Liver (tissue), 9 donors: ENCODE measurements around the gene HDLBP. TPM values are rescaled to one million over a fixed set of nuclear protein-coding genes. Genes with fewer than 3 reads are reported as not detected.

ENCODE experiments used
- DNase-seq: peaks from one replicate; pipeline ENCODE4 v3.0.0-alpha.2; 2017; ENCODE audit warnings: low spot score
- H3K27ac ChIP-seq, 2 donors: one replicate each; pipeline ENCODE4 v1.7.0; 2013; ENCODE audit warnings: inconsistent platforms in 2 of 2, low read length in 2 of 2, control low read depth in 1 of 2, low read depth in 1 of 2, mild to moderate bottlenecking in 1 of 2
- H3K27me3 ChIP-seq, 4 donors: one replicate each; pipeline versions ENCODE4 v1.6.1 to v1.7.0; 2013; ENCODE audit warnings: low read length in 3 of 4, inconsistent platforms in 1 of 4, mild to moderate bottlenecking in 1 of 4, moderate library complexity in 1 of 4; ENCODE audit not compliant: control insufficient read depth in 4 of 4, insufficient read depth in 4 of 4
- H3K36me3 ChIP-seq, 4 donors: one replicate each; pipeline versions ENCODE4 v1.6.1 to v1.7.0; 2013; ENCODE audit warnings: low read length in 3 of 4, mild to moderate bottlenecking in 3 of 4, low read depth in 1 of 4, moderate library complexity in 1 of 4; ENCODE audit not compliant: control insufficient read depth in 4 of 4, insufficient read depth in 3 of 4
- H3K4me1 ChIP-seq, 4 donors: one replicate each; pipeline versions ENCODE4 v1.6.1 to v1.7.0; 2013; ENCODE audit warnings: low read length in 3 of 4, mild to moderate bottlenecking in 3 of 4, moderate library complexity in 1 of 4; ENCODE audit not compliant: control insufficient read depth in 4 of 4, insufficient read depth in 4 of 4
- H3K4me3 ChIP-seq, 3 donors: one replicate each; pipeline versions ENCODE4 v1.6.1 to v1.7.0; 2013; ENCODE audit warnings: low read length in 3 of 3, control low read depth in 1 of 3, low read depth in 1 of 3, mild to moderate bottlenecking in 1 of 3
- H3K9ac ChIP-seq, 2 donors: one replicate each; pipeline ENCODE4 v1.7.0; 2013; ENCODE audit warnings: low read length in 2 of 2, mild to moderate bottlenecking in 2 of 2, moderate library complexity in 2 of 2, control low read depth in 1 of 2, low read depth in 1 of 2
- H3K9me3 ChIP-seq, 4 donors: one replicate each; pipeline versions ENCODE4 v1.6.1 to v1.7.0; 2013; ENCODE audit warnings: low read length in 3 of 4; ENCODE audit not compliant: control insufficient read depth in 4 of 4
- ATF3 ChIP-seq: IDR thresholded peaks from 2 replicates; pipeline ENCODE4 v1.6.1; 2016; ENCODE audit warnings: antibody characterized with exemption
- EGR1 ChIP-seq, 2 donors: IDR thresholded peaks; 2 replicates each; pipeline ENCODE4 v1.6.1; 2016 to 2018; ENCODE audit warnings: antibody characterized with exemption in 2 of 2, low read depth in 2 of 2
- FOXA1 ChIP-seq: IDR thresholded peaks from 2 replicates; pipeline ENCODE4 v1.6.1; 2016; ENCODE audit warnings: antibody characterized with exemption
- FOXA2 ChIP-seq: IDR thresholded peaks from 2 replicates; pipeline ENCODE4 v1.6.1; 2016; ENCODE audit warnings: antibody characterized with exemption
- GABPA ChIP-seq, 2 donors: IDR thresholded peaks in 1 of 2; conservative IDR thresholded peaks in 1 of 2; 2 replicates each; pipeline ENCODE4 v1.6.1; 2016; ENCODE audit warnings: antibody characterized with exemption in 2 of 2, mild to moderate bottlenecking in 1 of 2, moderate library complexity in 1 of 2
- HNF4A ChIP-seq, 2 donors: conservative IDR thresholded peaks; 2 replicates each; pipeline ENCODE4 v1.6.1; 2016; ENCODE audit warnings: antibody characterized with exemption in 2 of 2, mild to moderate bottlenecking in 2 of 2
- HNF4G ChIP-seq: IDR thresholded peaks from 2 replicates; pipeline ENCODE4 v1.6.1; 2016; ENCODE audit warnings: antibody characterized with exemption
- JUND ChIP-seq, 2 donors: IDR thresholded peaks; 2 replicates each; pipeline ENCODE4 v1.6.1; 2016; ENCODE audit warnings: antibody characterized with exemption in 2 of 2
- NR2F2 ChIP-seq: IDR thresholded peaks from 2 replicates; pipeline ENCODE4 v1.6.1; 2016; ENCODE audit warnings: antibody characterized with exemption
- RAD21 ChIP-seq, 2 donors: IDR thresholded peaks; 2 replicates each; pipeline ENCODE4 v1.6.1; 2016; ENCODE audit warnings: antibody characterized with exemption in 2 of 2, mild to moderate bottlenecking in 2 of 2
- RXRA ChIP-seq, 2 donors: IDR thresholded peaks; 2 replicates each; pipeline ENCODE4 v1.6.1; 2017 to 2018; ENCODE audit warnings: antibody characterized with exemption in 2 of 2, mild to moderate bottlenecking in 1 of 2
- SP1 ChIP-seq: IDR thresholded peaks from 2 replicates; pipeline ENCODE4 v1.6.1; 2018; ENCODE audit warnings: antibody characterized with exemption, mild to moderate bottlenecking
- TAF1 ChIP-seq: conservative IDR thresholded peaks from 2 replicates; pipeline ENCODE4 v1.6.1; 2016; ENCODE audit warnings: antibody characterized with exemption, mild to moderate bottlenecking
- YY1 ChIP-seq: IDR thresholded peaks from 2 replicates; pipeline ENCODE4 v1.6.1; 2016; ENCODE audit warnings: antibody characterized with exemption, mild to moderate bottlenecking
- ZBTB33 ChIP-seq: IDR thresholded peaks from 2 replicates; pipeline ENCODE4 v1.6.1; 2016; ENCODE audit warnings: antibody characterized with exemption
- WGBS: extraction: QIAGEN DNeasy Blood & Tissue Kit; methylation state at CpG from one replicate; pipeline ENCODE4 v1.1.7; 2013; 5-methylcytosine and 5-hydroxymethylcytosine counted together
- polyA plus RNA-seq, 2 donors: library from polyadenylated mRNA; stranded (reverse) in 1 of 2; unstranded in 1 of 2; fragments of 200-250 nt in 1 of 2; fragments of >200 nt in 1 of 2; fragmentation: Nextera tagmentation in 1 of 2; extraction: Ambion mirVana in 1 of 2; gene quantifications; one replicate each; pipeline versions ENCODE4 v1.2.1 to v1.2.3, GENCODE V29; 2013 to 2015
- total RNA-seq, 2 donors: library from RNA; depleted of rRNA; stranded (reverse); fragments of >200 nt; gene quantifications; one replicate each; pipeline ENCODE4 v1.2.3, GENCODE V29; 2014
- TF ChIP-seq, protein P1 (sequence below): IDR thresholded peaks from 2 replicates; pipeline ENCODE4 v1.6.1; 2016; ENCODE audit warnings: antibody characterized with exemption, mild to moderate bottlenecking
- TF ChIP-seq, protein P2 (sequence below): fragments of 150-350 bp; IDR thresholded peaks from 2 replicates; pipeline ENCODE4 v1.5.1; 2017; ENCODE audit warnings: improper control_type of control experiment, low read depth, low read length; ENCODE audit not compliant: missing input control
- TF ChIP-seq, protein P3 (sequence below): IDR thresholded peaks from 2 replicates; pipeline ENCODE4 v1.6.1; 2016; ENCODE audit warnings: antibody characterized with exemption
- donor health status: healthy.
- donor health status: healthy.
- donor health status: healthy.
- donor health status: healthy.
- donor health status: healthy.

HDLBP gene
- total and polyA plus RNA-seq, 4 donors = 219 to 580 (median 258) TPM

GRCh38 chr2:241314226-241315092 is 1.0 kb downstream of the HDLBP start:
- WGBS = 4% methylated on average over 38 of the region's 38 CpGs
- no peaks in the 10 kb centered on the region for H3K27me3 ChIP-seq
- no peaks in the 10 kb centered on the region for H3K9me3 ChIP-seq
- TF ChIP-seq, protein P1, sequence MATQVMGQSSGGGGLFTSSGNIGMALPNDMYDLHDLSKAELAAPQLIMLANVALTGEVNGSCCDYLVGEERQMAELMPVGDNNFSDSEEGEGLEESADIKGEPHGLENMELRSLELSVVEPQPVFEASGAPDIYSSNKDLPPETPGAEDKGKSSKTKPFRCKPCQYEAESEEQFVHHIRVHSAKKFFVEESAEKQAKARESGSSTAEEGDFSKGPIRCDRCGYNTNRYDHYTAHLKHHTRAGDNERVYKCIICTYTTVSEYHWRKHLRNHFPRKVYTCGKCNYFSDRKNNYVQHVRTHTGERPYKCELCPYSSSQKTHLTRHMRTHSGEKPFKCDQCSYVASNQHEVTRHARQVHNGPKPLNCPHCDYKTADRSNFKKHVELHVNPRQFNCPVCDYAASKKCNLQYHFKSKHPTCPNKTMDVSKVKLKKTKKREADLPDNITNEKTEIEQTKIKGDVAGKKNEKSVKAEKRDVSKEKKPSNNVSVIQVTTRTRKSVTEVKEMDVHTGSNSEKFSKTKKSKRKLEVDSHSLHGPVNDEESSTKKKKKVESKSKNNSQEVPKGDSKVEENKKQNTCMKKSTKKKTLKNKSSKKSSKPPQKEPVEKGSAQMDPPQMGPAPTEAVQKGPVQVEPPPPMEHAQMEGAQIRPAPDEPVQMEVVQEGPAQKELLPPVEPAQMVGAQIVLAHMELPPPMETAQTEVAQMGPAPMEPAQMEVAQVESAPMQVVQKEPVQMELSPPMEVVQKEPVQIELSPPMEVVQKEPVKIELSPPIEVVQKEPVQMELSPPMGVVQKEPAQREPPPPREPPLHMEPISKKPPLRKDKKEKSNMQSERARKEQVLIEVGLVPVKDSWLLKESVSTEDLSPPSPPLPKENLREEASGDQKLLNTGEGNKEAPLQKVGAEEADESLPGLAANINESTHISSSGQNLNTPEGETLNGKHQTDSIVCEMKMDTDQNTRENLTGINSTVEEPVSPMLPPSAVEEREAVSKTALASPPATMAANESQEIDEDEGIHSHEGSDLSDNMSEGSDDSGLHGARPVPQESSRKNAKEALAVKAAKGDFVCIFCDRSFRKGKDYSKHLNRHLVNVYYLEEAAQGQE = no peak
- TF ChIP-seq GABPA (IDR thresholded peaks at IDR 0.05 in 1 of 2, conservative IDR thresholded peaks at IDR 0.05 in 1 of 2) = no peak
- TF ChIP-seq, protein P2, sequence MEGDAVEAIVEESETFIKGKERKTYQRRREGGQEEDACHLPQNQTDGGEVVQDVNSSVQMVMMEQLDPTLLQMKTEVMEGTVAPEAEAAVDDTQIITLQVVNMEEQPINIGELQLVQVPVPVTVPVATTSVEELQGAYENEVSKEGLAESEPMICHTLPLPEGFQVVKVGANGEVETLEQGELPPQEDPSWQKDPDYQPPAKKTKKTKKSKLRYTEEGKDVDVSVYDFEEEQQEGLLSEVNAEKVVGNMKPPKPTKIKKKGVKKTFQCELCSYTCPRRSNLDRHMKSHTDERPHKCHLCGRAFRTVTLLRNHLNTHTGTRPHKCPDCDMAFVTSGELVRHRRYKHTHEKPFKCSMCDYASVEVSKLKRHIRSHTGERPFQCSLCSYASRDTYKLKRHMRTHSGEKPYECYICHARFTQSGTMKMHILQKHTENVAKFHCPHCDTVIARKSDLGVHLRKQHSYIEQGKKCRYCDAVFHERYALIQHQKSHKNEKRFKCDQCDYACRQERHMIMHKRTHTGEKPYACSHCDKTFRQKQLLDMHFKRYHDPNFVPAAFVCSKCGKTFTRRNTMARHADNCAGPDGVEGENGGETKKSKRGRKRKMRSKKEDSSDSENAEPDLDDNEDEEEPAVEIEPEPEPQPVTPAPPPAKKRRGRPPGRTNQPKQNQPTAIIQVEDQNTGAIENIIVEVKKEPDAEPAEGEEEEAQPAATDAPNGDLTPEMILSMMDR = no peak
- TF ChIP-seq RAD21 (IDR thresholded peaks at IDR 0.05) = no peak
- no peak for TF ChIP-seq YY1
- no peak for TF ChIP-seq FOXA1
- TF ChIP-seq ZBTB33 = no peak
- TF ChIP-seq EGR1 (IDR thresholded peaks at IDR 0.05; ENCODE audit: low read depth in 2 of 2) = no peak
- no peak for TF ChIP-seq SP1
- no peak for TF ChIP-seq HNF4G
- TF ChIP-seq TAF1 = no peak
- TF ChIP-seq, protein P3, sequence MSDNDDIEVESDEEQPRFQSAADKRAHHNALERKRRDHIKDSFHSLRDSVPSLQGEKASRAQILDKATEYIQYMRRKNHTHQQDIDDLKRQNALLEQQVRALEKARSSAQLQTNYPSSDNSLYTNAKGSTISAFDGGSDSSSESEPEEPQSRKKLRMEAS = no peak
- TF ChIP-seq NR2F2 = no peak
- no peak for TF ChIP-seq ATF3
- TF ChIP-seq FOXA2 = no peak
- no peak for TF ChIP-seq HNF4A (conservative IDR thresholded peaks at IDR 0.05)
- no peak for TF ChIP-seq RXRA (IDR thresholded peaks at IDR 0.05)
- TF ChIP-seq JUND (IDR thresholded peaks at IDR 0.05) = no peak
- no peak for DNase-seq
- peak overlapping the region; percentile 75 to 91 (median 83) for H3K4me3 ChIP-seq
- H3K27ac ChIP-seq = peak overlapping the region; percentile 98
- no peaks in the 10 kb centered on the region for H3K36me3 ChIP-seq
- peaks cover 13 to 60% (median 53%) of the 10 kb centered on the region in 4 donors for H3K4me1 ChIP-seq
- peak overlapping the region; percentile 79 to 97 for H3K9ac ChIP-seq
